GM13976 (cell line): Measurements from ENCODE around the gene SPPL2C.

Source experiments
- DNase-seq: peaks from one replicate; pipeline ENCODE4 v3.0.0; 2012; ENCODE audit warnings: low spot score
- in situ Hi-C: fragments of 300-500 bp; cut with MboI; formaldehyde crosslinking; loops from one replicate; pipeline ENCODE4 v1.12.0; 2022; ENCODE audit warnings: low sequenced_read_pairs, mixed read lengths, inconsistent platforms; ENCODE audit not compliant: unreplicated experiment
- TF ChIP-seq, protein P1 (sequence below): IDR thresholded peaks from 2 replicates; pipeline ENCODE4 v1.5.1; 2012; ENCODE audit warnings: borderline replicate concordance, mild to moderate bottlenecking; ENCODE audit not compliant: insufficient read depth; ENCODE audit errors: extremely low read depth, missing control alignments, control extremely low read depth

The SPPL2C gene

GRCh38 chr17:45876539-45876938 is 31.9 kb downstream of the SPPL2C start:
- TF ChIP-seq, protein P1, sequence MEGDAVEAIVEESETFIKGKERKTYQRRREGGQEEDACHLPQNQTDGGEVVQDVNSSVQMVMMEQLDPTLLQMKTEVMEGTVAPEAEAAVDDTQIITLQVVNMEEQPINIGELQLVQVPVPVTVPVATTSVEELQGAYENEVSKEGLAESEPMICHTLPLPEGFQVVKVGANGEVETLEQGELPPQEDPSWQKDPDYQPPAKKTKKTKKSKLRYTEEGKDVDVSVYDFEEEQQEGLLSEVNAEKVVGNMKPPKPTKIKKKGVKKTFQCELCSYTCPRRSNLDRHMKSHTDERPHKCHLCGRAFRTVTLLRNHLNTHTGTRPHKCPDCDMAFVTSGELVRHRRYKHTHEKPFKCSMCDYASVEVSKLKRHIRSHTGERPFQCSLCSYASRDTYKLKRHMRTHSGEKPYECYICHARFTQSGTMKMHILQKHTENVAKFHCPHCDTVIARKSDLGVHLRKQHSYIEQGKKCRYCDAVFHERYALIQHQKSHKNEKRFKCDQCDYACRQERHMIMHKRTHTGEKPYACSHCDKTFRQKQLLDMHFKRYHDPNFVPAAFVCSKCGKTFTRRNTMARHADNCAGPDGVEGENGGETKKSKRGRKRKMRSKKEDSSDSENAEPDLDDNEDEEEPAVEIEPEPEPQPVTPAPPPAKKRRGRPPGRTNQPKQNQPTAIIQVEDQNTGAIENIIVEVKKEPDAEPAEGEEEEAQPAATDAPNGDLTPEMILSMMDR, result no peak
- DNase-seq, result no peak
- in situ Hi-C loops, result no loop called here

DNA sequence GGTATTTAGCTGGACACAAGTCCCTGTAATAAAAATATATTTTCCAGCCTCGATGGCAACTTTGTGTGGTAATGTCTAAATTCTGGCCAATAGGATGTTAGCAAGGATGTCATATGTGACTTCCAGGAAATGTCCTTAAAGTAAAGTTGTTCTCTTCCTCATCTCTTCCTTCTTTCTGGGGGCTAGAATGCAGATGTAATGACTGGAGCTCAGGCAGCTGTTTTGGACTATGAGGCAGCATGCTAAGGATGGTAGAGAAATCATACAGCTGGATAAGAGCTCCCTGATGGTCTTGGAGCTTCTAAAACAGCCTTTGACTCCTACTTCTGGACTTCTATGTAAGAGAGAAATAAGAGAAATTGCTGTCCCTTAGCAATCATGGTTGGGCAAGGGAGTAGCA is 32.8 kb downstream of the SPPL2C start:
- TF ChIP-seq, protein P1, result no peak
- in situ Hi-C loops, result no loop called here
- no peak for DNase-seq

- TF ChIP-seq, protein P1, result no peak
Observed at GRCh38 chr17:45883063-45883462, 38.4 kb downstream of the SPPL2C start.

GRCh38 chr17:45886852-45887251 is 42.2 kb downstream of the SPPL2C start:
- TF ChIP-seq, protein P1, result no peak
- no peak for DNase-seq
- in situ Hi-C loops, result loop anchor here (10.0 kb wide), 1 partner anchor 62 kb away; no protein-coding TSS in a partner anchor

More at GRCh38 chr17:45883063-45883462, 38.4 kb downstream of the SPPL2C start:
- in situ Hi-C loops, result loop anchor here (10.0 kb wide), 1 partner anchor 58 kb away; no protein-coding TSS in a partner anchor
- no peak for DNase-seq

DNA sequence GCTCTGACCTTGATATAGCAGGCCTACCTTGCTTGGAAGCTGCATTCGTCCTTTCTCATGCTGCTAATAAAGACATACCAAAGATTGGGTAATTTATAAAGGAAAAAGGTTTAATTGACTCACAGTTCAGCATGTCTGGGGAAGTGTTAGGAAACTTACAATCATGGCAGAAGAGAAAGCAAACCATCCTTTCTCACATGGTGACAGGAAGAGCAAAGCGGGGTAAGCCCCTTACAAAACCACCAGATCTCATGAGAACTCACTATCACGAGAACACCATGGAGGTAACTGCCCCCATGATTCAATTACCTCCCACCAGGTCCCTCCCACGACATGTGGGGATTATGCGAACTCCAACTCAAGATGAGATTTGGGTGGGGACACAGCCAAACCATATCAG is 43.7 kb downstream of the SPPL2C start:
- TF ChIP-seq, protein P1, result no peak
- in situ Hi-C loops, result loop anchor here (10.0 kb wide), 1 partner anchor 64 kb away; no protein-coding TSS in a partner anchor
- DNase-seq, result no peak

DNA sequence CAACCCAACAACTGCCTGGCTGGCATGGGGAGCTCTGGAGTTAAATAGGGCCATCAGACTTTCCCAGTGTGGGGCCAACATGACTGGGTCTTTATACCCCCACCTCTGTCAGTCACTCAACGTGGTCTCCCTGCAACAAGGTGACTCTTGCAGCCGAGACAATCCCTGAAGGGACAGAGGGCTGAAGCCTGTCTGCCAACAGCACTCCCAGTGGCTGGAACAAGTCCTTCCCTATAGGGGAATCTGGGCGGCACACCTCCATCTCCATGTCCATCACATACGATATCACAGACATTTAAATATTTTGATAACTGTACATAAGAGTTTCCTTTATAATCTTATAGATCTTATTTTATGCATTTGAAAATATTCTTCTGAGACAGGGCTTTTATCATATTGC is 44.9 kb downstream of the SPPL2C start:
- in situ Hi-C loops, result loop anchor here (10.0 kb wide), 1 partner anchor 65 kb away; no protein-coding TSS in a partner anchor
- TF ChIP-seq, protein P1, result no peak
- DNase-seq, result no peak

DNA sequence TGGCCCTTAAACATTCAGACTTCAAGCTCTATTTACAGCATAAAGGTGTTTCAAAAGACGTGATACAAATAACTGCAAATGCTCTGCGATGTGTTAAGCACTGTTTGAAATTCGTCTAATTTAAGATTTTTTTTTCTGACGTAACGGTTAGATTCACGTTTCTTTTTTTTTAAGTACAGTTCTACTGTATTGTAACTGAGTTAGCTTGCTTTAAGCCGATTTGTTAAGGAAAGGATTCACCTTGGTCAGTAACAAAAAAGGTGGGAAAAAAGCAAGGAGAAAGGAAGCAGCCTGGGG is 49.0 kb downstream of the SPPL2C start:
- TF ChIP-seq, protein P1, result no peak

More for the DNA sequence above, 49.0 kb downstream of the SPPL2C start:
- in situ Hi-C loops, result no loop called here
- no peak for DNase-seq
